NCI-H1436 (cell line): Measurements from ENCODE around the gene RNPEP.
A peak's percentile ranks its signal among the peaks of the same experiment; 100 is the strongest.
"Not testable (repeated sequence)": the region's sequence is repeated elsewhere in the genome, so short reads cannot be mapped to it uniquely, and the experiment has no call there.

ENCODE experiments used
- DNase-seq: peaks from one replicate; lab custom pipeline; 2025; lab: John Stamatoyannopoulos, UW

RNPEP gene

GRCh38 chr1:202010180-202011015, 27.9 kb downstream of the RNPEP start, which contains the start of gene ELF3:
TSS of gene ELF3 (plus strand) at chr1:202010587. CDS start at chr1:202011137, 550 bp downstream.
- DNase-seq = peak; percentile 97

DNA sequence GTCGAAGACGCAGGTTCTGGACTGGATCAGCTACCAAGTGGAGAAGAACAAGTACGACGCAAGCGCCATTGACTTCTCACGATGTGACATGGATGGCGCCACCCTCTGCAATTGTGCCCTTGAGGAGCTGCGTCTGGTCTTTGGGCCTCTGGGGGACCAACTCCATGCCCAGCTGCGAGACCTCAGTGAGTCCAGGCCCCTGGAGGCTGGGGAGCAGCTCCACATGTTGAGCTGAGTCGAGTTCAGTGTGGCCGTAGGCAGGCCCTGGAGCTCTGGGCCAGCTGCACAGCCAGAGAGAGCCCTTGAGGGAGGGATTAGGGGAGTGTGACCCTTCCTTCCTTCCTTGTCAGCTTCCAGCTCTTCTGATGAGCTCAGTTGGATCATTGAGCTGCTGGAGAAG, 29.5 kb downstream of the RNPEP start:
- no peak for DNase-seq

DNA sequence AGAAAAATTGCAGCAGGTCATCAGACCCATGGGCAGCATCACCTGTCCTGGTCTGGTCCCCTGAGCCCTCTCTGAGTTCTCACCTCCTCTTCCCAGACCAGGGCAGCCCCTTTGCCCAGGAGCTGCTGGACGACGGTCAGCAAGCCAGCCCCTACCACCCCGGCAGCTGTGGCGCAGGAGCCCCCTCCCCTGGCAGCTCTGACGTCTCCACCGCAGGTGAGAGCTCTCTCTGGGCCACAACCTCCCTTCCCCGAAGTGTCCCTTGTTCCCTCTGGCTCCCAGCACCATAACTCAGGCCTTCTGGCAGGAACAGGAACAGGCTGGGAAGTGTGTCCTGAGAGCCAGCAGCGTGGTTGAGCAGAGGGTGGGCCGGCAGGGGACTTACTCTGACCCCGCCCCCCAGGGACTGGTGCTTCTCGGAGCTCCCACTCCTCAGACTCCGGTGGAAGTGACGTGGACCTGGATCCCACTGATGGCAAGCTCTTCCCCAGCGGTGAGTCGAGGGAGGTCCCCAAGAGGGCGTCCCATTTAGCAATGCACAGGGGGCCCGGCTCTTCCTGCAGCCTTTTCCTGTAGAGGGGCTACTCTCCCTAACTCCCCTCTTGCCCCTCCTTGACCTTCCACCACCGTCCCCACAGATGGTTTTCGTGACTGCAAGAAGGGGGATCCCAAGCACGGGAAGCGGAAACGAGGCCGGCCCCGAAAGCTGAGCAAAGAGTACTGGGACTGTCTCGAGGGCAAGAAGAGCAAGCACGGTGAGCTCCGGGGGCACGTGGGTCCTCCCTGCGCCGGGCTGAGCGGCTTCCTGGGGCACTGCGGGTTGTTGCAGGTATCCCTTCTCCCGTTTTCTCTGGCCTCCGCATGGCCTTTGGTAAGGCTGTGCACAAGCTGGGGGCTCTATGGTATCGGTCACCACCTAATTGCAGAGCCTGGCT, 30.4 kb downstream of the RNPEP start:
- DNase-seq = no peak

DNA sequence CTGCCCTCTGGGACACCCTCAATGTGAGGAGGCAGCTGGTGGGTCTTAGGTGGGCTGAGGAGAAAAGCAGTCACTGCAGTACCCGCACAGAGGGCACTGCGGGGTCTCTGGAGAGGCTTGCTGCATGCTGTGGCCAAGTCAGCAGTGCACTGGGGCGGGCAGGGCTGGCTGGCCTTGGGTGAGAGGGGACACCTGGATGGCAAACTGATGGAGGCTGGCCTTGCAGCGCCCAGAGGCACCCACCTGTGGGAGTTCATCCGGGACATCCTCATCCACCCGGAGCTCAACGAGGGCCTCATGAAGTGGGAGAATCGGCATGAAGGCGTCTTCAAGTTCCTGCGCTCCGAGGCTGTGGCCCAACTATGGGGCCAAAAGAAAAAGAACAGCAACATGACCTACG, 31.2 kb downstream of the RNPEP start:
- DNase-seq = no peak

GRCh38 chr1:202014060-202014459, 31.6 kb downstream of the RNPEP start:
- no peak for DNase-seq

GRCh38 chr1:202014915-202015661, 32.6 kb downstream of the RNPEP start:
- no peak for DNase-seq

- no peak for DNase-seq
Observed at GRCh38 chr1:202015662-202015937, 33.2 kb downstream of the RNPEP start.

GRCh38 chr1:202016022-202016810, 33.8 kb downstream of the RNPEP start:
- DNase-seq = no peak

- no peak for DNase-seq
Observed at GRCh38 chr1:202016811-202017748, 34.6 kb downstream of the RNPEP start.

- no peak for DNase-seq
Observed at GRCh38 chr1:202017749-202018467, 35.5 kb downstream of the RNPEP start.

DNA sequence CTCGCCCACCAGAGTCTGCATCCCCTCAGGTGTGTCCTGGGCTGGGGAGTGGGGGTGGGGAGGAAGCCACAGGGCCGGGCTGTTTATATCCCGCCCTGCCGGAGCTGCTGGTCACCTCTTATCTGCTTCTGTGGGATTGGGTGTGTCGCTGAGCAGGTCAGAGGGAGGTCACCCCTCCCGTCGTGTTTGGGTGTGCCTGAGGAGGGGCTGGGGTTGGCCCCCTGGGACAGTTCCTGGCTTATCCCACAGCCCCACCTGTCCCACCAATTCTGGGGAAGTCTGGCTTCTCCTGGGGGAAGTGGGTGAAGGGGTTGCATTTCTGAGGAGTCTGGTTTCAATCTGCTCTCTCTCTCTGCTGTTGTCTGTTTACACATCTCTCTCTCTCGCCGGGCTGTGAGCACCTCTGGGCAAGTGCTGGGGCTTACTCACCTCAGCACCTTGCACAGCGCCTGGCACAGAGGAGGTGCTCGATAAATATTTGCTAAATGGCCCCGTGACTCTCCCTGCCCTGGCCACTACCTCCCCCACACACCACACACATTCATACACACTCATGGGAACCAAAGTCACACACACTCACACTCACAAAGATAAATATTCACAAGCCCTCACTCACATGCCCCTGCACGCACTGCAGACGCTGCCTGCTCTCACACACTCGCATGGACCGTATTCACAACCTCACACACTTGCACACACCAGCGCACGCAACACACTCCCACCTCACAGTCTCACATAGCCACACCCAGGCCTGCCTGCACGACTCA, 36.2 kb downstream of the RNPEP start:
- peak; percentile 42 for DNase-seq

- not testable (repeated sequence) for DNase-seq
Observed at GRCh38 chr1:202019235-202019558, 36.7 kb downstream of the RNPEP start.

- peak; percentile 69 for DNase-seq
Observed at GRCh38 chr1:202023001-202023433, 40.6 kb downstream of the RNPEP start.

DNA sequence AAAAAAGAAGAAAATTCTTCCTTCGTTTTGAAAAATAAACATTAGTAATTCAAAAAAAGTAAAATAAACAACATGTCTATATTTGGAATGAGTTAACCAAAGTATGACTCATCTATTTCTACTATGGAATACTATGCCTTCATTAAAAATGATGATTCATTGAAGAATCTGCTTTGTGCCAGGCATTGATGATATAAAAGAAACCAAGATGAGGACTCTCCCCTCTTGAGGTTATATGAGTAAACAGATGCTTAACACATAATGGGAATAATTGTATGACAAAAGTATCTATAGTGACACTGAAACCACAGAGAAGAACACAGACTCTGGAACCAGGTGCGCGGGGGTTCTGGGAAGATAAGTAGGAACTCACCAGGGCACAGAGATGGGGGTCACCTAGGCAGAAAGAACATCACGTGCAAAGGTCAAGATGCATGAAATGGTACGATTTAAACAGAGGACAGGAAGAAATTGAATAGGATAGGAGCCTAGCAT, 46.8 kb downstream of the RNPEP start:
- peak; percentile 88 for DNase-seq

DNA sequence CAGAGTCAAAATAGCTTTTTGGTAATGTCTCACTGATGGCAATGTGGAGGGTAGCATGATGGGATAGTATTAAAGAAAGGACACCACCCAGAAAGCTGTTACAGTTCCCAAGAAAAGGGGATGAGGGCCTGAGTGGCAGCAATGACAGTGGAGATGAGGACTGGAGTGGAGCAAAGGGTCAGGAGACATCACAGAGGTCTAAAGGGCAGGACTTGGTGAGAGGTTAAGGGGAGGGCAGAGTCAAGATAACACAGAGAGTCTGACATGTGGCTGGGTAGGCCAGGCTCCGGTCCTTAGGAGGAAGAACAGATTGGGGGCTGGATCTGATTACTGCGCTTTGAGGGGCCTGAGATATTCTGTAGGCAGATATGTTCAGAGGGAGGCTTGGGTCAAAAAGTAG, 47.3 kb downstream of the RNPEP start:
- no peak for DNase-seq

DNA sequence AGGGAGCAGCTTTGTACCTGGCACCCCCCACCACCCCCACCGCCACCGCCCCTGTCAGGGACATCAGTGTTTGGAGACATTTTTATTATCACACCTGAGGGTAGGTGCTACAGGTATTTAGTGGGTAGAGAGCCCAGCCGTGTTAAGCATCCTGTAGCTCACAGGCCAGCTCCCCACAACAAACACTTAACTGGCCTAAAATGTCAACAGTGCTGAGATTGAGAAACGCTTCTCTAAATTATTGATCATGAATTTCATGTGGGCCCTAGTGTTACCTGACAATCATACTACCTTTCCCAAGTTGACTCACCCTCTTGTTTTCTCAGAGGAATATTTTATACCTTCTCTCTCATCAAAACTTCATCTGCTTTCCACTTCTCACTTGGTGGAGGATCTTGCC, 49.3 kb downstream of the RNPEP start:
- no peak for DNase-seq

- DNase-seq = no peak
Observed at GRCh38 chr1:202034149-202034682, 51.8 kb downstream of the RNPEP start.

- DNase-seq = peak; percentile 98
Observed at GRCh38 chr1:202034683-202035462, 52.4 kb downstream of the RNPEP start.
